AG10803 (cell line): Measurements from ENCODE around the gene APOC4.

ENCODE experiments used
- DNase-seq: peaks from one replicate; pipeline ENCODE4 v3.0.0; 2010; ENCODE audit warnings: low read depth
- H3K4me3 ChIP-seq: 2 replicates; pipeline ENCODE4 v1.5.1; 2011; ENCODE audit warnings: mild to moderate bottlenecking, low read length, control low read depth
- TF ChIP-seq, protein P1 (sequence below): conservative IDR thresholded peaks from 2 replicates; pipeline ENCODE4 v1.5.1; 2011; ENCODE audit warnings: mild to moderate bottlenecking, low read length, control low read depth, inconsistent platforms

APOC4 gene

GRCh38 chr19:44993926-44994537 is 52.0 kb downstream of the APOC4 start:
- TF ChIP-seq, protein P1, sequence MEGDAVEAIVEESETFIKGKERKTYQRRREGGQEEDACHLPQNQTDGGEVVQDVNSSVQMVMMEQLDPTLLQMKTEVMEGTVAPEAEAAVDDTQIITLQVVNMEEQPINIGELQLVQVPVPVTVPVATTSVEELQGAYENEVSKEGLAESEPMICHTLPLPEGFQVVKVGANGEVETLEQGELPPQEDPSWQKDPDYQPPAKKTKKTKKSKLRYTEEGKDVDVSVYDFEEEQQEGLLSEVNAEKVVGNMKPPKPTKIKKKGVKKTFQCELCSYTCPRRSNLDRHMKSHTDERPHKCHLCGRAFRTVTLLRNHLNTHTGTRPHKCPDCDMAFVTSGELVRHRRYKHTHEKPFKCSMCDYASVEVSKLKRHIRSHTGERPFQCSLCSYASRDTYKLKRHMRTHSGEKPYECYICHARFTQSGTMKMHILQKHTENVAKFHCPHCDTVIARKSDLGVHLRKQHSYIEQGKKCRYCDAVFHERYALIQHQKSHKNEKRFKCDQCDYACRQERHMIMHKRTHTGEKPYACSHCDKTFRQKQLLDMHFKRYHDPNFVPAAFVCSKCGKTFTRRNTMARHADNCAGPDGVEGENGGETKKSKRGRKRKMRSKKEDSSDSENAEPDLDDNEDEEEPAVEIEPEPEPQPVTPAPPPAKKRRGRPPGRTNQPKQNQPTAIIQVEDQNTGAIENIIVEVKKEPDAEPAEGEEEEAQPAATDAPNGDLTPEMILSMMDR = no peak
- no peak overlapping the region for H3K4me3 ChIP-seq
- DNase-seq = no peak
